HCT116 (cell line): ENCODE data around the gene KRTAP12-4. TPM values are rescaled to one million over a fixed set of nuclear protein-coding genes. Genes with fewer than 3 reads are reported as not detected.

Source experiments
- ATAC-seq: fragments of 200-7000 bp; cut with Tn5 transposase; 2 replicates; pipeline ENCODE4 v1.9.1; 2020; ENCODE audit warnings: mild to moderate bottlenecking, moderate library complexity
- BruUV-seq: library from RNA; stranded (reverse); fragments of 400-500 nt; replicated peaks from 2 replicates; lab custom pipeline; 2021; lab: Mats Ljungman, UMichigan
- CTCF ChIA-PET: fragments of 300-600 bp; sonication (Branson Sonifier 250); formaldehyde crosslinking; loops from one replicate; lab custom pipeline; 2021; ENCODE audit warnings: antibody characterized with exemption; lab: Charles Lee
- POLR2A ChIA-PET: fragments of 300-600, 350-600 bp; sonication (Branson Sonifier 250); formaldehyde crosslinking; loops from one replicate; lab custom pipeline; 2021; ENCODE audit warnings: antibody characterized with exemption; lab: Charles Lee
- RAD21 ChIA-PET, 2 experiments: fragments of 300-600 bp; sonication (Branson Sonifier 250); formaldehyde crosslinking; loops; one replicate each; lab custom pipeline; 2023; ENCODE audit warnings: low total read pairs in 2 of 2; ENCODE audit not compliant: uncharacterized antibody in 2 of 2, unreplicated experiment in 2 of 2, low non-redundant PET in 1 of 2; lab: Charles Lee
- DNase-seq: peaks from one replicate; pipeline ENCODE4 v3.0.0-alpha.2; 2010; ENCODE audit warnings: low read depth, low spot score
- H2AFZ ChIP-seq: fragments of 200-600 bp; shearing (Covaris generic), sonication (generic); 2 replicates; pipeline ENCODE4 v1.6.1; 2017; ENCODE audit warnings: low read depth, mixed run types, mixed read lengths, antibody characterized with exemption, low read length; ENCODE audit not compliant: poor library complexity, severe bottlenecking
- H3K27ac ChIP-seq: 2 replicates; pipeline ENCODE4 v1.5.1; 2012; ENCODE audit warnings: low read depth, low read length
- H3K27me3 ChIP-seq: fragments of 200-600 bp; sonication (generic); 2 replicates; pipeline ENCODE4 v1.6.1; 2016; ENCODE audit warnings: mixed run types, low read length, mixed read lengths; ENCODE audit not compliant: insufficient read depth
- H3K36me3 ChIP-seq, 2 experiments: fragments of 200-500 bp in 1 of 2; fragments of 200-600 bp in 1 of 2; sonication (Bioruptor generic) in 1 of 2; sonication (generic) in 1 of 2; 2 replicates each; pipeline versions ENCODE4 v1.5.1 to v1.6.1; 2014 to 2016; ENCODE audit warnings: low read length in 2 of 2, inconsistent platforms in 1 of 2, mixed read lengths in 1 of 2, mixed run types in 1 of 2; ENCODE audit not compliant: insufficient read depth in 2 of 2, control insufficient read depth in 1 of 2
- H3K4me1 ChIP-seq, 2 experiments: fragments of 200-600 bp in 1 of 2; sonication (generic) in 1 of 2; 2 replicates each; pipeline versions ENCODE4 v1.5.1 to v1.6.1; 2012 to 2017; ENCODE audit warnings: low read length in 2 of 2, inconsistent platforms in 1 of 2, mild to moderate bottlenecking in 1 of 2, mixed read lengths in 1 of 2, mixed run types in 1 of 2, moderate library complexity in 1 of 2; ENCODE audit not compliant: insufficient read depth in 2 of 2, control insufficient read depth in 1 of 2
- H3K4me2 ChIP-seq: fragments of 200-600 bp; sonication (generic); 2 replicates; pipeline ENCODE4 v1.6.1; 2017; ENCODE audit warnings: mixed run types, low read length, mixed read lengths
- H3K4me3 ChIP-seq, 2 experiments: fragments of 200-600 bp in 1 of 2; sonication (generic) in 1 of 2; replicated peaks in 1 of 2; 2 replicates each; pipeline ENCODE4 v1.5.1; 2011 to 2016; ENCODE audit warnings: low read length in 2 of 2, control low read depth in 1 of 2, low read depth in 1 of 2, mild to moderate bottlenecking in 1 of 2, mixed read lengths in 1 of 2, mixed run types in 1 of 2
- H3K79me2 ChIP-seq: fragments of 200-600 bp; sonication (generic); 2 replicates; pipeline ENCODE4 v1.6.1; 2017; ENCODE audit warnings: mild to moderate bottlenecking, mixed run types, low read length, moderate library complexity, mixed read lengths; ENCODE audit not compliant: insufficient read depth
- H3K9ac ChIP-seq: fragments of 200-600 bp; sonication (generic); 2 replicates; pipeline ENCODE4 v1.6.1; 2016; ENCODE audit warnings: low read length, mixed read lengths
- H3K9me2 ChIP-seq: fragments of 200-600 bp; sonication (generic), shearing (Covaris generic); 2 replicates; pipeline ENCODE4 v1.6.1; 2017; ENCODE audit warnings: mixed run types, mild to moderate bottlenecking, moderate library complexity; ENCODE audit not compliant: insufficient read depth
- H3K9me3 ChIP-seq, 2 experiments: fragments of 200-500 bp in 1 of 2; fragments of 200-600 bp in 1 of 2; sonication (Bioruptor generic) in 1 of 2; sonication (generic) in 1 of 2; 2 replicates each; pipeline ENCODE4 v1.6.1; 2014 to 2017; ENCODE audit warnings: low read length in 2 of 2, mixed read lengths in 2 of 2, inconsistent platforms in 1 of 2, low read depth in 1 of 2, mild to moderate bottlenecking in 1 of 2, mixed run types in 1 of 2, moderate library complexity in 1 of 2; ENCODE audit not compliant: control insufficient read depth in 1 of 2, insufficient read depth in 1 of 2
- H4K20me1 ChIP-seq: fragments of 200-600 bp; sonication (generic), shearing (Covaris generic); 2 replicates; pipeline ENCODE4 v1.6.1; 2017; ENCODE audit warnings: mixed run types, mild to moderate bottlenecking, moderate library complexity; ENCODE audit not compliant: insufficient read depth
- ATF3 ChIP-seq: IDR thresholded peaks from 2 replicates; pipeline ENCODE4 v1.6.1; 2012
- CBX3 ChIP-seq: IDR thresholded peaks from 2 replicates; pipeline ENCODE4 v1.6.1; 2012; ENCODE audit warnings: low read depth
- CEBPB ChIP-seq: IDR thresholded peaks from 2 replicates; pipeline ENCODE4 v1.6.1; 2012; ENCODE audit warnings: low read depth
- CTCF ChIP-seq, 3 experiments: fragments of 200-600 bp in 1 of 3; sonication (generic) in 1 of 3; IDR thresholded peaks in 2 of 3; conservative IDR thresholded peaks in 1 of 3; 2 replicates each; pipeline ENCODE4 v1.5.1; 2012 to 2017; ENCODE audit warnings: low read depth in 2 of 3, low read length in 2 of 3, antibody characterized with exemption in 1 of 3, borderline replicate concordance in 1 of 3, control low read depth in 1 of 3, mild to moderate bottlenecking in 1 of 3, mixed read lengths in 1 of 3, mixed run types in 1 of 3, moderate library complexity in 1 of 3; ENCODE audit not compliant: insufficient read depth in 1 of 3
- EGR1 ChIP-seq: IDR thresholded peaks from 2 replicates; pipeline ENCODE4 v1.6.1; 2012; ENCODE audit warnings: low read depth
- ELF1 ChIP-seq: IDR thresholded peaks from 2 replicates; pipeline ENCODE4 v1.6.1; 2012; ENCODE audit warnings: low read depth, borderline replicate concordance
- EZH2 ChIP-seq: fragments of 200-600 bp; sonication (generic); IDR thresholded peaks from 2 replicates; pipeline ENCODE4 v1.6.1; 2017; ENCODE audit warnings: antibody characterized with exemption, mixed run types
- EZH2phosphoT487 ChIP-seq: fragments of 200-600 bp; IDR thresholded peaks from 2 replicates; pipeline ENCODE4 v1.6.1; 2018; ENCODE audit warnings: antibody characterized with exemption, borderline replicate concordance
- FOSL1 ChIP-seq: IDR thresholded peaks from 2 replicates; pipeline ENCODE4 v1.6.1; 2012; ENCODE audit warnings: low read depth
- MAX ChIP-seq: IDR thresholded peaks from 2 replicates; pipeline ENCODE4 v1.6.1; 2012
- POLR2A ChIP-seq: IDR thresholded peaks from 2 replicates; pipeline ENCODE4 v1.7.0; 2011; ENCODE audit warnings: borderline replicate concordance; ENCODE audit not compliant: insufficient read depth, insufficient read length; ENCODE audit errors: extremely low read depth
- POLR2AphosphoS5 ChIP-seq: IDR thresholded peaks from 2 replicates; pipeline ENCODE4 v1.6.1; 2011; ENCODE audit warnings: mild to moderate bottlenecking, low read depth, low read length, moderate library complexity
- REST ChIP-seq: IDR thresholded peaks from 2 replicates; pipeline ENCODE4 v1.6.1; 2012; ENCODE audit warnings: low read depth
- SIN3A ChIP-seq: IDR thresholded peaks from 2 replicates; pipeline ENCODE4 v1.6.1; 2012; ENCODE audit warnings: low read depth
- SP1 ChIP-seq: IDR thresholded peaks from 2 replicates; pipeline ENCODE4 v1.6.1; 2012; ENCODE audit warnings: low read depth
- TCF7L2 ChIP-seq: IDR thresholded peaks from 2 replicates; pipeline ENCODE4 v1.7.0; 2011; ENCODE audit warnings: borderline replicate concordance, inconsistent platforms; ENCODE audit not compliant: insufficient read depth, insufficient read length; ENCODE audit errors: extremely low read depth
- ZBTB33 ChIP-seq: IDR thresholded peaks from 2 replicates; pipeline ENCODE4 v1.6.1; 2011; ENCODE audit warnings: mild to moderate bottlenecking, low read length, moderate library complexity; ENCODE audit not compliant: insufficient replicate concordance; ENCODE audit errors: extremely low read depth
- ZFX ChIP-seq: fragments of 450-650 bp; IDR thresholded peaks from 2 replicates; pipeline ENCODE4 v1.6.1; 2017
- ZNF274 ChIP-seq: fragments of 200-500 bp; sonication (Bioruptor generic); IDR thresholded peaks from 2 replicates; pipeline ENCODE4 v1.6.1; 2014; ENCODE audit warnings: mild to moderate bottlenecking, low read depth, low read length, inconsistent platforms
- intact Hi-C: fragments of 100-400 bp; cut with micrococcal nuclease; formaldehyde crosslinking; loops from 2 replicates; pipeline ENCODE4 v1.10.0; 2022
- total RNA-seq: library from RNA; stranded (reverse); gene quantifications from one replicate; pipeline ENCODE4 v1.2.1, GENCODE V29; 2021; ENCODE audit not compliant: unreplicated experiment

KRTAP12-4 gene
- total RNA-seq, 1 experiment from 2014 or later = not detected

GRCh38 chr21:44681861-44682579, 27.6 kb upstream of the KRTAP12-4 start, which contains the start of gene KRTAP12-1:
KRTAP12-1 (minus strand) TSS chr21:44682163; CDS start chr21:44682123, 40 bp downstream.
- H3K4me3 ChIP-seq = no peak within 1 kb of the TSS
- H4K20me1 ChIP-seq = no peaks in the 10 kb centered on the region
- CTCF ChIA-PET = interaction anchor here (0.6 kb wide), 1 partner anchor 109 kb away, joined by 3 read pairs; no protein-coding TSS in a partner anchor
- no peak within 1 kb of the TSS for H2AFZ ChIP-seq
- no peaks in the 10 kb centered on the region for H3K36me3 ChIP-seq
- BruUV-seq = no TSS peak
- H3K4me2 ChIP-seq = no peak within 1 kb of the TSS
- no peaks in the 10 kb centered on the region for H3K9me2 ChIP-seq
- POLR2A ChIA-PET = no interaction called here
- H3K79me2 ChIP-seq = no peaks in the 10 kb centered on the region
- intact Hi-C loops = no loop called here
- no peaks in the 10 kb centered on the region for H3K9me3 ChIP-seq
- RAD21 ChIA-PET = no interaction called here
- H3K27me3 ChIP-seq = peaks cover 6% of the 10 kb centered on the region; the same call in 1 of the 2 replicates
- no peak within 1 kb of the TSS for H3K27ac ChIP-seq
- no peak within 1 kb of the TSS for H3K9ac ChIP-seq
- ATAC-seq = 0 out of 2 replicates have a peak, but pooled peaks have one; percentile 14
- H3K4me1 ChIP-seq = no peaks in the 10 kb centered on the region
- no peak for TF ChIP-seq CEBPB
- TF ChIP-seq ATF3 = no peak
- no peak for TF ChIP-seq MAX
- no peak for TF ChIP-seq REST
- no peak for TF ChIP-seq EZH2
- no peak for TF ChIP-seq POLR2AphosphoS5
- no peak for TF ChIP-seq SIN3A
- no peak for TF ChIP-seq POLR2A
- TF ChIP-seq EGR1 = no peak
- TF ChIP-seq CTCF (IDR thresholded peaks at IDR 0.05 in 2 of 3, conservative IDR thresholded peaks at IDR 0.05 in 1 of 3; ENCODE audit: borderline replicate concordance in 1 of 3, insufficient read depth in 1 of 3, low read depth in 2 of 3, low read length in 2 of 3) = no peak
- no peak for TF ChIP-seq EZH2phosphoT487
- no peak for TF ChIP-seq CBX3
- TF ChIP-seq ELF1 = no peak
- TF ChIP-seq SP1 = no peak
- no peak for TF ChIP-seq TCF7L2
- TF ChIP-seq ZFX = no peak
- no peak for TF ChIP-seq FOSL1
- no peak for TF ChIP-seq ZBTB33
- TF ChIP-seq ZNF274 = no peak
- DNase-seq = no peak
